IMR-90 (cell line): Measurements from ENCODE around the gene ZIC3. TPM values are rescaled to one million over a fixed set of nuclear protein-coding genes. Genes with fewer than 3 reads are reported as not detected.
"Not testable (repeated sequence)": the region's sequence is repeated elsewhere in the genome, so short reads cannot be mapped to it uniquely, and the experiment has no call there.

ENCODE experiments used
- ATAC-seq: fragments of 200-7000 bp; cut with Tn5 transposase; 2 replicates; pipeline ENCODE4 v1.9.1; 2020; ENCODE audit warnings: low read depth, mild to moderate bottlenecking, moderate library complexity
- BruUV-seq: library from RNA; stranded (reverse); fragments of 400-500 nt; replicated peaks from 2 replicates; lab custom pipeline; 2021; lab: Mats Ljungman, UMichigan
- CTCF ChIA-PET: fragments of 300-600 bp; formaldehyde crosslinking; extraction: SDS; loops from one replicate; lab custom pipeline; 2021; ENCODE audit warnings: antibody characterized with exemption; lab: Yijun Ruan, JAX
- POLR2A ChIA-PET: fragments of 300-600 bp; sonication (Branson Sonifier 250); formaldehyde crosslinking; loops from one replicate; lab custom pipeline; 2022; ENCODE audit warnings: antibody characterized with exemption; ENCODE audit not compliant: unreplicated experiment; lab: Charles Lee
- DNase-seq: peaks from one replicate; pipeline ENCODE4 v3.0.0; 2013
- H2AFZ ChIP-seq: replicated peaks from 2 replicates; pipeline ENCODE3; 2013; ENCODE audit warnings: low read length, mild to moderate bottlenecking; ENCODE audit not compliant: poor library complexity
- H2AK5ac ChIP-seq: 2 replicates; pipeline ENCODE4 v1.6.1; 2013; ENCODE audit warnings: low read depth, low read length, inconsistent platforms
- H2AK9ac ChIP-seq: replicated peaks from 2 replicates; pipeline ENCODE3; 2013; ENCODE audit warnings: mild to moderate bottlenecking, low read depth, low read length, moderate library complexity; ENCODE audit not compliant: poor library complexity
- H2BK120ac ChIP-seq: 2 replicates; pipeline ENCODE4 v1.6.1; 2013; ENCODE audit warnings: low read depth, low read length, inconsistent platforms
- H2BK15ac ChIP-seq: 3 replicates; pipeline ENCODE4 v1.6.1; 2013; ENCODE audit warnings: low read depth, low read length, inconsistent platforms
- H2BK20ac ChIP-seq: 2 replicates; pipeline ENCODE4 v1.6.1; 2013; ENCODE audit warnings: low read depth, mild to moderate bottlenecking, inconsistent platforms, low read length, moderate library complexity
- H2BK5ac ChIP-seq: 2 replicates; pipeline ENCODE4 v1.6.1; 2013; ENCODE audit warnings: mild to moderate bottlenecking, low read depth, low read length, inconsistent platforms; ENCODE audit not compliant: poor library complexity, severe bottlenecking
- H3K14ac ChIP-seq: replicated peaks from 2 replicates; pipeline ENCODE4 v1.6.1; 2013; ENCODE audit warnings: low read depth, low read length, inconsistent platforms
- H3K18ac ChIP-seq: 2 replicates; pipeline ENCODE4 v1.6.1; 2013; ENCODE audit warnings: low read depth, low read length, control low read depth
- H3K23ac ChIP-seq: 2 replicates; pipeline ENCODE4 v1.6.1; 2013; ENCODE audit warnings: low read depth, low read length, inconsistent platforms
- H3K27ac ChIP-seq: 2 replicates; pipeline ENCODE4 v1.5.1; 2013; ENCODE audit warnings: mild to moderate bottlenecking, control low read depth, low read length; ENCODE audit not compliant: insufficient read depth
- H3K27me3 ChIP-seq: 2 replicates; pipeline ENCODE4 v1.6.1; 2013; ENCODE audit warnings: low read length; ENCODE audit not compliant: control insufficient read depth, insufficient read depth
- H3K36me3 ChIP-seq: 2 replicates; pipeline ENCODE4 v1.6.1; 2013; ENCODE audit warnings: low read length, mixed read lengths; ENCODE audit not compliant: control insufficient read depth, insufficient read depth
- H3K4ac ChIP-seq: 2 replicates; pipeline ENCODE4 v1.6.1; 2013; ENCODE audit warnings: low read depth, low read length, inconsistent platforms
- H3K4me1 ChIP-seq: 2 replicates; pipeline ENCODE4 v1.6.1; 2013; ENCODE audit warnings: low read length, mixed read lengths; ENCODE audit not compliant: control insufficient read depth, insufficient read depth
- H3K4me2 ChIP-seq: 2 replicates; pipeline ENCODE4 v1.6.1; 2013; ENCODE audit warnings: low read depth, mild to moderate bottlenecking, control low read depth, low read length, moderate library complexity
- H3K4me3 ChIP-seq: 2 replicates; pipeline ENCODE4 v1.5.1; 2013; ENCODE audit warnings: low read depth, mild to moderate bottlenecking, control low read depth, low read length, moderate library complexity; ENCODE audit not compliant: insufficient read depth
- H3K56ac ChIP-seq: 2 replicates; pipeline ENCODE4 v1.6.1; 2013; ENCODE audit warnings: low read length, inconsistent platforms; ENCODE audit not compliant: insufficient read depth; ENCODE audit errors: extremely low read depth
- H3K79me1 ChIP-seq, 2 experiments: 2 replicates each; pipeline ENCODE4 v1.6.1; 2013; ENCODE audit warnings: low read length in 2 of 2, inconsistent platforms in 1 of 2, low read depth in 1 of 2
- H3K9ac ChIP-seq: 2 replicates; pipeline ENCODE4 v1.6.1; 2013; ENCODE audit warnings: low read depth, low read length, control low read depth
- H3K9me1 ChIP-seq: 2 replicates; pipeline ENCODE4 v1.6.1; 2013; ENCODE audit warnings: low read length, inconsistent platforms; ENCODE audit not compliant: insufficient read depth
- H3K9me3 ChIP-seq: 2 replicates; pipeline ENCODE4 v1.6.1; 2013; ENCODE audit warnings: low read length; ENCODE audit not compliant: control insufficient read depth, insufficient read depth
- H4K20me1 ChIP-seq: 2 replicates; pipeline ENCODE4 v1.6.1; 2013; ENCODE audit warnings: low read length, inconsistent platforms; ENCODE audit not compliant: insufficient read depth
- H4K5ac ChIP-seq: 2 replicates; pipeline ENCODE4 v1.6.1; 2013; ENCODE audit warnings: mild to moderate bottlenecking, low read depth, low read length, control low read depth
- H4K8ac ChIP-seq, 2 experiments: 2 replicates each; pipeline ENCODE4 v1.6.1; 2013; ENCODE audit warnings: low read depth in 2 of 2, low read length in 2 of 2, control low read depth in 1 of 2, inconsistent platforms in 1 of 2
- H4K91ac ChIP-seq: 2 replicates; pipeline ENCODE4 v1.6.1; 2013; ENCODE audit warnings: low read depth, low read length, inconsistent platforms; ENCODE audit not compliant: insufficient read depth
- WGBS, 2 experiments: methylation state at CpG; one replicate each; pipeline versions ENCODE4 v1.1.5 to v1.1.7; 2013; ENCODE audit warnings: missing lambda C conversion rate in 2 of 2; ENCODE audit not compliant: insufficient read length in 1 of 2; ENCODE audit errors: extremely low coverage in 2 of 2; 5-methylcytosine and 5-hydroxymethylcytosine counted together
- dilution Hi-C: fragments of 300-500 bp; cut with HindIII; formaldehyde crosslinking; loops from one replicate; pipeline ENCODE4 v1.14.3; 2018; ENCODE audit warnings: low sequenced_read_pairs; ENCODE audit not compliant: unreplicated experiment
- in situ Hi-C: fragments of 300-500 bp; cut with MboI; formaldehyde crosslinking; loops from 3 replicates; pipeline ENCODE4 v1.14.3; 2019; ENCODE audit warnings: low sequenced_read_pairs, inconsistent platforms, mixed read lengths
- intact Hi-C: fragments of 100-400 bp; cut with micrococcal nuclease; formaldehyde crosslinking; loops from 2 replicates; pipeline ENCODE4 v1.10.0; 2022
- polyA plus RNA-seq, 3 experiments: library from polyadenylated mRNA; depleted of rRNA; stranded (reverse); fragments of >200 nt; gene quantifications; 2 replicates each; pipeline ENCODE4 v1.2.3, GENCODE V29; 2012; ENCODE audit warnings: low replicate concordance in 1 of 3
- total RNA-seq: library from RNA; depleted of rRNA; stranded (reverse); fragments of >200 nt; gene quantifications from 2 replicates; pipeline ENCODE4 v1.2.3, GENCODE V29; 2012

ZIC3 gene
- total and polyA plus RNA-seq, 2 of the 4 experiments (the other 2 are of a cell fraction): not detected

DNA sequence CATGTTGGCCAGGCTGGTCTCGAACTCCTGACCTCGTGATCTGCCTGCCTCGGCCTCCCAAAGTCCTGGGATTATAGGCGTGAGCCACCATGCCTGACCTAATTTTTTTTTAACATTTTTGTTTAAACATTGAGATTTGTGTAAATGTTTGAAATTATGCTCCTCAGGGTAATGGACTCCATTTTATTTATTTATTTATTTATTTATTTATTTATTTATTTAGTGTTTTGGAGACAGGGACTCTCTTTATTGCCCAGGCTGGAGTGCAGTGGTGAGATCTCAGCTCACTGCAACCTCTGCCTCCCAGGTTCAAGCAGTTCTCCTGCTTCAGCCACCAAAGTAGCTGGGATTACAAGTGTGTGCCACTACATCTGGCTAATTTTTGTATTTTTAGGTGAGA is 13.8 kb upstream of the ZIC3 start:
- H2BK20ac ChIP-seq, ATAC-seq, H2AK5ac ChIP-seq, H3K4ac ChIP-seq, CTCF ChIA-PET, H3K36me3 ChIP-seq, BruUV-seq, dilution Hi-C loops, H3K9me3 ChIP-seq, POLR2A ChIA-PET, DNase-seq, H2BK5ac ChIP-seq, H3K23ac ChIP-seq, H3K14ac ChIP-seq, H3K9ac ChIP-seq, H4K20me1 ChIP-seq, H3K79me1 ChIP-seq, H3K27ac ChIP-seq, H2BK120ac ChIP-seq, H3K56ac ChIP-seq, H2BK15ac ChIP-seq, H4K5ac ChIP-seq, H2AFZ ChIP-seq, H4K91ac ChIP-seq, H3K4me2 ChIP-seq, H3K27me3 ChIP-seq, H3K18ac ChIP-seq, H3K9me1 ChIP-seq, H3K4me1 ChIP-seq, intact Hi-C loops, H4K8ac ChIP-seq, H2AK9ac ChIP-seq, H3K4me3 ChIP-seq, in situ Hi-C loops: not testable (repeated sequence)
- no CpG with 5 or more reads among the region's 4 CpGs for WGBS, 2 experiments
